ENCODE measurements around the gene FBXO2.
A peak's percentile ranks its signal among the peaks of the same experiment; 100 is the strongest.

FBXO2 gene

DNA sequence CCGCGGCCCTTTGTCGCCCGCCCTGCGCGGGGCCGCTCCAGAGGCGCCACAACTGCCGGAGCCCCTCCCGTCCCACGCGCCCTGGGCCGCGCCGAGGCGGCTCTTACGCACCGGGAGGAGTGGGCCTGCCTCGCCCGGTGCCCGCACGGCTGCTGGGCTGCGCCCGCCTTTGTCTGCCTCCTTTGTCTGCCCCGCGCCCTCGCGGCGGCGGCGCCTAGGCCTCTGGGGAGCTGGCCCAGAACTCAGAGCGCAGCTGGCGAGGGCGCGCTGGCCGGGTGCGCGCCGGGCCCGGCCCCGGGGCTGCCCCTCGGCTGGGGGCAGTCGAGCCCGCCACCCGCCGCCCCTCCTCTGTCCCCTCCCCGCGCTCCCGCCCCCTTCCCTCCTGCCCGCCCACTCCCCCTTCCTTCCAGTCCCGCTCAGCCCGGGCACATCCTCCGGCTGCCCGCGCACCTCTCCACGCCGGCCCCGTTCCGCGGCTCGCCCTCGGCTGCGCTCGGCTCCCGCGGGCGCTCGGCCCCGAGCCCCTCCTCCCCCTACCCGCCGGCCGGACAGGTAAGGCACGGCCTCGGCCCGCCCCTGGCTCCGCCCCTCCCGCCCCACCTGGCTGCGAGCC lies 37.2 kb upstream of the FBXO2 start, which contains the start of gene DRAXIN:
TSS of gene DRAXIN (plus strand) at position 409 of the 613 bp plus-strand sequence. CDS start 14,549 bp downstream, outside the sequence.
- H3K4me3 ChIP-seq (ENCODE audit: low read depth, low read length), result peak within 1 kb of the TSS; percentile 39
- DNase-seq (ENCODE audit: low read depth), result no peak
- TF ChIP-seq, protein P1, sequence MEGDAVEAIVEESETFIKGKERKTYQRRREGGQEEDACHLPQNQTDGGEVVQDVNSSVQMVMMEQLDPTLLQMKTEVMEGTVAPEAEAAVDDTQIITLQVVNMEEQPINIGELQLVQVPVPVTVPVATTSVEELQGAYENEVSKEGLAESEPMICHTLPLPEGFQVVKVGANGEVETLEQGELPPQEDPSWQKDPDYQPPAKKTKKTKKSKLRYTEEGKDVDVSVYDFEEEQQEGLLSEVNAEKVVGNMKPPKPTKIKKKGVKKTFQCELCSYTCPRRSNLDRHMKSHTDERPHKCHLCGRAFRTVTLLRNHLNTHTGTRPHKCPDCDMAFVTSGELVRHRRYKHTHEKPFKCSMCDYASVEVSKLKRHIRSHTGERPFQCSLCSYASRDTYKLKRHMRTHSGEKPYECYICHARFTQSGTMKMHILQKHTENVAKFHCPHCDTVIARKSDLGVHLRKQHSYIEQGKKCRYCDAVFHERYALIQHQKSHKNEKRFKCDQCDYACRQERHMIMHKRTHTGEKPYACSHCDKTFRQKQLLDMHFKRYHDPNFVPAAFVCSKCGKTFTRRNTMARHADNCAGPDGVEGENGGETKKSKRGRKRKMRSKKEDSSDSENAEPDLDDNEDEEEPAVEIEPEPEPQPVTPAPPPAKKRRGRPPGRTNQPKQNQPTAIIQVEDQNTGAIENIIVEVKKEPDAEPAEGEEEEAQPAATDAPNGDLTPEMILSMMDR (IDR thresholded peaks at IDR 0.05; ENCODE audit: control insufficient read depth, extremely low read depth, insufficient read depth), result no peak

DNA sequence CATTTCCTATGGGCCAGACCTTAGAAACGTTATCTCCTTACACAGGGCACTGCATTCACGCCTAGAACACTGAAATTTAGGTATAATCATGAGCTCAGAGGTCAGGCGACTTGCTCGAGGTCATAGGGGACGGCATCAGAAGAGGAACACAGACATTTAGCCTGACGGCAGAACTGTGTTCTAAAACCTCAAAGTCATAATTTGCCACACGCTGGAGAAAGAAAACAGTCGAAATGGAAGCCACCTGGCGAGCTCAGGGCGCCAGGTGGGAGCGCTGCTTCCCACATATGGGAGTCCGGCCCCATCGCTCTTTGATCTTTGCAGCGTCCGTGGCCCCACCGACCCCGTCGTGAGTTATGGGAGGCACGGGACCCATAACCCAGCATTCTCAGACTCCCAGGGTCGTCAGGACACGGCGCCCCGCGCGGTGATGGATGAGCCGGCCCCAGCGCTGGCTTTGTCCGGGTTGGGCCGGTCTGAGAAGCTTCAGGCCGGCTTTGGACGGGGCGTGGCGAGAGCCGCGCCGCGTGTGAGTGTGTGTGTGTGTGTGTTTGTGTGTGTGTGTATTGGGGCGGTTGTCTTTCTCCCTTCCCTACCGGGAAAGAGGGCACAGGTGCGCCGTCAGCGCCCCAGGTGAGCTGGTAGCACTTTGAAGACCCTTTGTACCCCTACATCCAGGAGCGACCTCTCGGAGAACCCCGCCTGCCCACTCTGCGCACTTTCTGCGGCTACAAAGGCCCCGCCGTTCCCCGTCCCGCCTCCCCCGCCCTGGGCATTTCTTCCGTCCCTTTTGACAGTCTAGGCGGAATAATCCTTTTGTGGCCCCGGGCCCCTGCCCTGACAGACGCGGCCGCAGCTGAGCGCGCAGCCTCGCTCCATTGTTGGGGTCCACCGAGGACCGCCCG lies 36.4 kb upstream of the FBXO2 start:
- TF ChIP-seq, protein P1 (IDR thresholded peaks at IDR 0.05; ENCODE audit: control insufficient read depth, extremely low read depth, insufficient read depth), result no peak
- no peak for DNase-seq (ENCODE audit: low read depth)
- peak overlapping the region; percentile 39 for H3K4me3 ChIP-seq (ENCODE audit: low read depth, low read length)

DNA sequence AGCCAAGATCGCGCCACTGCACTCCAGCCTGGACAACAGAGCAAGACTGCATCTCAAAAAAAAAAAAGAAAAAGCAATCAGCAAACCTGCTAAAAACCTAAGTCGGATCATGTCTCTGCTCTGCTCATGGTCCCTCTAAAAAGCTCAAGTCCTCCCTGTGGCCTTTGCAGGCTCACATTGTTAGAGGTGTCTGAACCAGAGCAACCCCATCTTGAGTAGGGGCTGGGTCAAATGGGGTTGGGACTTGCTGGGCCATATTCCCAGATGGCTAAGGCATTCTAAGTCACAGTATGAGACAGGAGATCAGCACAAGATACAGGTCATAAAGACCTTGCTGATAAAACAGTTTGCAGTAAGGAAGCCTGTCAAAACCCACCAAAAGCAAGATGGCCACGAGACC lies 34.3 kb upstream of the FBXO2 start:
- TF ChIP-seq, protein P1 (IDR thresholded peaks at IDR 0.05; ENCODE audit: control insufficient read depth, extremely low read depth, insufficient read depth), result no peak

DNA sequence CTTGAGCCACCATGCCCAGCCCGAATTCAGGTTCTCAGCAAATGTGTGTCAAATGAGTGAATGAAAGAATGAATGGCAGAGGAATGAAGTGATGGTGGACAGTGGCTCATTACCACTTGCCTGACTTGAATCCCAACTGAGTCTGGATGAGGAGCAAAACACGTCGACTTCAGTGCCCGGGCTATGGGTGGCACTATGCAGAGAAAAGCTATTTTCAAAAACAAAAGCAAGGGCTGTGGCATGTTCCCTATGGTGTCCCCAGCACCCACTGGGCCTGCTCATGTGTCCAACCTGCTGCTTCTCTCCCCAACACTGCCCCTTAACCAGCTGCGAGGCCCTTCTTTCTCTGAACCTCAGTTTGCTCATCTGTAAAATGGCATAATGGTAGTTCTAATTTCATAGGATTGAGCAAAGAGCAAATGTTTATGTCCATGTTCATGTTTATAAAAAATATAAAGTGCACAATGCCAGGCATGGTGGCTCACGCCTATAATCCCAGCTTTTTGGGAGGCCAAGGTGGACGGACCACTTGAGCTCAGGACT lies 31.1 kb upstream of the FBXO2 start:
- no peak overlapping the region for H3K4me3 ChIP-seq (ENCODE audit: low read depth, low read length)
- TF ChIP-seq, protein P1 (IDR thresholded peaks at IDR 0.05; ENCODE audit: control insufficient read depth, extremely low read depth, insufficient read depth), result no peak
- no peak for DNase-seq (ENCODE audit: low read depth)

More for the DNA sequence above, 34.3 kb upstream of the FBXO2 start:
- no peak overlapping the region for H3K4me3 ChIP-seq (ENCODE audit: low read depth, low read length)
- no peak for DNase-seq (ENCODE audit: low read depth)

DNA sequence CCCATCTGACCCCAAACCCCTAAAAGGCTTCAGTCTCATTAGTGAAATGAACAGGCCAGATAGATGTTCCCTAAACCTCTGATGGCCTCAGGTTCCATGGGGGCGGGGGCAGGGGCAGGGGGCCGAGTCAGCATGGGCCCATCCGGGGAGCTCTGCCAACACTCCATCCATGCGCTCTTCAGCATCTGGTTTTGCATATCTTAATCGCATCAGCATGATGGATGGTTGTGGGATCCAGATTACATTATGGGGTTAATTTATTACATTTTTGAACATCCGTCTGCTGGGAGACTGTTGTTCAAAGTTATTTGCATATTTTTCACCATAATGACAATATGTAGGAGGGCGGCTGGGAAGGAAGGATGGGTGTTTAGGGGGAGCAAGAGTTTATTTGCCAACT lies 29.8 kb upstream of the FBXO2 start:
- H3K4me3 ChIP-seq (ENCODE audit: low read depth, low read length), result no peak overlapping the region
- TF ChIP-seq, protein P1 (IDR thresholded peaks at IDR 0.05; ENCODE audit: control insufficient read depth, extremely low read depth, insufficient read depth), result no peak
- no peak for DNase-seq (ENCODE audit: low read depth)

DNA sequence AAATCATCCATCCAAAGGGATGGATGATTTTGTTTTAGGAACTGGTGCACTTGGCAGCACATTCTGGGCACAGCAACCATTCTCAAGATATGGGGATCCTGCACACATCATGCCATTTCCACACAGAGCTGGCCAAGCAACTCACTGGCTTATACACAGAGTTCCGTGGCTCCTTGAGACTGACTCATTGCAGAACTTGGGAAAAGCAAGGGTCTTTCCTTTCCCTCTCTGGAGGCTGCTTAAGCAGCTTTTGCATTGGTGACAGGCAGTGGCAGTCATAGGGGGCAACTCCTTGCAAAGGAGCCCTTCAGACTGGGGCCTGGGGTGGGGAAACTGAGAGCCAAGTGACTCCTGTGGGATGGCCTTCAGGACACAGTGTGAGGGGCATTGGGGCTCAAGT lies 28.6 kb upstream of the FBXO2 start:
- DNase-seq (ENCODE audit: low read depth), result no peak
- no peak overlapping the region for H3K4me3 ChIP-seq (ENCODE audit: low read depth, low read length)
- TF ChIP-seq, protein P1 (IDR thresholded peaks at IDR 0.05; ENCODE audit: control insufficient read depth, extremely low read depth, insufficient read depth), result no peak

Data from LNCaP clone FGC (cell line).